HL-60 (cell line): ENCODE data around the gene MMP28.

Source experiments
- DNase-seq, 2 experiments: peaks; one replicate each; pipeline ENCODE4 v3.0.0-alpha.2; 2010 to 2020; ENCODE audit warnings: low read depth in 1 of 2, low spot score in 1 of 2
- H3K27ac ChIP-seq: fragments of 250-450 bp; sonication (Bioruptor Pico); replicated peaks from 2 replicates; pipeline ENCODE4 v1.5.1; 2020; ENCODE audit warnings: mild to moderate bottlenecking, moderate library complexity
- H3K27me3 ChIP-seq: fragments of 250-450 bp; sonication (Bioruptor Pico); 2 replicates; pipeline ENCODE4 v1.5.1; 2021; ENCODE audit warnings: mild to moderate bottlenecking, moderate library complexity; ENCODE audit not compliant: insufficient read depth, poor library complexity, severe bottlenecking
- H3K4me3 ChIP-seq: replicated peaks from 2 replicates; pipeline ENCODE4 v1.5.1; 2011; ENCODE audit warnings: mild to moderate bottlenecking, control low read depth, low read length; ENCODE audit not compliant: insufficient read depth
- GABPA ChIP-seq: IDR thresholded peaks from 2 replicates; pipeline ENCODE4 v1.6.1; 2012; ENCODE audit warnings: low read depth
- POLR2AphosphoS5 ChIP-seq: IDR thresholded peaks from 2 replicates; pipeline ENCODE4 v1.6.1; 2012; ENCODE audit warnings: low read depth
- SPI1 ChIP-seq: IDR thresholded peaks from 2 replicates; pipeline ENCODE4 v1.6.1; 2012; ENCODE audit warnings: low read depth, mild to moderate bottlenecking, borderline replicate concordance
- TF ChIP-seq, protein P1 (sequence below): IDR thresholded peaks from 2 replicates; pipeline ENCODE4 v1.6.1; 2012; ENCODE audit warnings: low read depth; ENCODE audit not compliant: insufficient replicate concordance
- TF ChIP-seq, protein P2 (sequence below): IDR thresholded peaks from one replicate; pipeline ENCODE4 v1.5.1; 2011; ENCODE audit warnings: low read length, control low read depth, inconsistent platforms; ENCODE audit not compliant: insufficient read depth

MMP28 gene

DNA sequence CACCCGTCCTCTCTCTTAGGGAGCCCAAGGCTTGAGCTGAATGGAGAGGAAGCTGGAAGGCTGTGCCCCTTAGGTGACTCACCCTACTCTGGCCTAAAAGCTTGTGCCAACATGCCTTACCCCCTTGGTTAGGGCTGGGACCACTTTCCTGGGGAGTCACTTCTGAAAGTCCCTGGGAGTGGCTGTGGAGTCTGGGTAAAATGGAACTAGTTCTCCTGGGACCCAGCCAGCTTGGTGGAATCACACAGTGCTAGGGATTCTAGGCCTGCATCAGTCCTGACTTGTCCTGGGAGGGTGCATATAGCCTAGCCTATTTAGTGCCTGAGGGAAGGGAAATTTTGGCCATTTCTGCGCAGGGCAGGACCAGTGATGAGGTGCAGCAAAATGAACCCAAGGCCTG is 10.5 kb downstream of the MMP28 start:
- Histone ChIP-seq H3K27me3 (peaks cover 2% of the 10 kb centered on the region), H3K27ac (no peak overlapping the region), H3K4me3 (no peak overlapping the region)
- no peak for DNase-seq
- TF ChIP-seq POLR2AphosphoS5: no peak
- TF ChIP-seq SPI1: no peak
- TF ChIP-seq GABPA: no peak
- TF ChIP-seq, protein P1, sequence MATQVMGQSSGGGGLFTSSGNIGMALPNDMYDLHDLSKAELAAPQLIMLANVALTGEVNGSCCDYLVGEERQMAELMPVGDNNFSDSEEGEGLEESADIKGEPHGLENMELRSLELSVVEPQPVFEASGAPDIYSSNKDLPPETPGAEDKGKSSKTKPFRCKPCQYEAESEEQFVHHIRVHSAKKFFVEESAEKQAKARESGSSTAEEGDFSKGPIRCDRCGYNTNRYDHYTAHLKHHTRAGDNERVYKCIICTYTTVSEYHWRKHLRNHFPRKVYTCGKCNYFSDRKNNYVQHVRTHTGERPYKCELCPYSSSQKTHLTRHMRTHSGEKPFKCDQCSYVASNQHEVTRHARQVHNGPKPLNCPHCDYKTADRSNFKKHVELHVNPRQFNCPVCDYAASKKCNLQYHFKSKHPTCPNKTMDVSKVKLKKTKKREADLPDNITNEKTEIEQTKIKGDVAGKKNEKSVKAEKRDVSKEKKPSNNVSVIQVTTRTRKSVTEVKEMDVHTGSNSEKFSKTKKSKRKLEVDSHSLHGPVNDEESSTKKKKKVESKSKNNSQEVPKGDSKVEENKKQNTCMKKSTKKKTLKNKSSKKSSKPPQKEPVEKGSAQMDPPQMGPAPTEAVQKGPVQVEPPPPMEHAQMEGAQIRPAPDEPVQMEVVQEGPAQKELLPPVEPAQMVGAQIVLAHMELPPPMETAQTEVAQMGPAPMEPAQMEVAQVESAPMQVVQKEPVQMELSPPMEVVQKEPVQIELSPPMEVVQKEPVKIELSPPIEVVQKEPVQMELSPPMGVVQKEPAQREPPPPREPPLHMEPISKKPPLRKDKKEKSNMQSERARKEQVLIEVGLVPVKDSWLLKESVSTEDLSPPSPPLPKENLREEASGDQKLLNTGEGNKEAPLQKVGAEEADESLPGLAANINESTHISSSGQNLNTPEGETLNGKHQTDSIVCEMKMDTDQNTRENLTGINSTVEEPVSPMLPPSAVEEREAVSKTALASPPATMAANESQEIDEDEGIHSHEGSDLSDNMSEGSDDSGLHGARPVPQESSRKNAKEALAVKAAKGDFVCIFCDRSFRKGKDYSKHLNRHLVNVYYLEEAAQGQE: no peak
- TF ChIP-seq, protein P2, sequence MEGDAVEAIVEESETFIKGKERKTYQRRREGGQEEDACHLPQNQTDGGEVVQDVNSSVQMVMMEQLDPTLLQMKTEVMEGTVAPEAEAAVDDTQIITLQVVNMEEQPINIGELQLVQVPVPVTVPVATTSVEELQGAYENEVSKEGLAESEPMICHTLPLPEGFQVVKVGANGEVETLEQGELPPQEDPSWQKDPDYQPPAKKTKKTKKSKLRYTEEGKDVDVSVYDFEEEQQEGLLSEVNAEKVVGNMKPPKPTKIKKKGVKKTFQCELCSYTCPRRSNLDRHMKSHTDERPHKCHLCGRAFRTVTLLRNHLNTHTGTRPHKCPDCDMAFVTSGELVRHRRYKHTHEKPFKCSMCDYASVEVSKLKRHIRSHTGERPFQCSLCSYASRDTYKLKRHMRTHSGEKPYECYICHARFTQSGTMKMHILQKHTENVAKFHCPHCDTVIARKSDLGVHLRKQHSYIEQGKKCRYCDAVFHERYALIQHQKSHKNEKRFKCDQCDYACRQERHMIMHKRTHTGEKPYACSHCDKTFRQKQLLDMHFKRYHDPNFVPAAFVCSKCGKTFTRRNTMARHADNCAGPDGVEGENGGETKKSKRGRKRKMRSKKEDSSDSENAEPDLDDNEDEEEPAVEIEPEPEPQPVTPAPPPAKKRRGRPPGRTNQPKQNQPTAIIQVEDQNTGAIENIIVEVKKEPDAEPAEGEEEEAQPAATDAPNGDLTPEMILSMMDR: no peak

DNA sequence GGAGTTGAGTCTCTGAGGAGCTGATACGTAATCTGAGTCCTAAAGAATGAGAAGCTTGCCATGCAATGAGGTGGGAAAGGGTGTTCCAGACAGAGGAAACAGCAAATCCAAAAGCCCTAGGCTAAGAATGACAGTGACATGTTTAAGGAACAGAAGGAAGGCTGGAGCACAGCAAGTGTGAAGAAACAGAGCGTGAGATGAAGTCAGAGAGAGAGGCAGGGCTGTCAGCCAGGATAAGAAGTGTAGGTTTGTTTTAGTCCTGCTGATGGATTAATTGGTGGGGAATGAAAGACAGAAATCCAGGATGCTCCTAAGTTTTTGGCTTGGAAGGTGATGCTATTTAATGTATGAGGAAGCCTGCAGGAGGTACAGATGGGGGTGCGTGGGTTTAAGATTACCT is 14.5 kb downstream of the MMP28 start:
- TF ChIP-seq, protein P2: no peak
- TF ChIP-seq, protein P1: no peak
- no peak for TF ChIP-seq GABPA
- Histone ChIP-seq H3K4me3 (no peak overlapping the region), H3K27ac (no peak overlapping the region), H3K27me3 (peaks cover 3% of the 10 kb centered on the region)
- no peak for DNase-seq

DNA sequence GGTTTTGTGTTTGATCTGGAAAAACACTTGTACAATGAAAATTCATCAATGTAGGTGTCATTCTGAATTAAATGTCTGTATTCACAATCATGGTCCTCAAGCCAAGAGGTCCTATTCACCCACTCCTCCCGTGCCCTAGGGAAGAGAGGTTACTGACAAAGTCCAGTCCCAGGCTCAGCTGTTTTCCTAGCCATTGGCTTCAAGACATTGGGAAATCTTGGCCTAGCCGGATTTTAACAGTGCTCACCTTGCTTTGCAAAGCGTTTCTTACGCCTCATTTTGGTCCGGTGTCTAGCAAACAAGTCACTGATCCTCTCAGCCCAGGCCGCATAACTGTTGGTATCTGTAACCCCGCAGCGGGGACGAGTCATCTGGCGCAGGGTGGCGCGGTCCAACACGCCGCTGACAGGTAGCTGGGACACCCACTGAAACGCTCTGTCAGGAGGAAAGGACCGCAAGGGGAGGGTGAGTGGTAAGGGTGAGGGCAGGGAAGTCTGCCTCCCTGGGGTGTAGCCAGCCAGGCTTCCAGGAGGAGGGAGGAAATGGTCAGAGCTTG is 16.7 kb downstream of the MMP28 start:
- TF ChIP-seq GABPA (no peak), POLR2AphosphoS5 (no peak)
- DNase-seq: no peak
- Histone ChIP-seq H3K4me3 (no peak overlapping the region), H3K27me3 (peaks cover 3% of the 10 kb centered on the region), H3K27ac (no peak overlapping the region)

DNA sequence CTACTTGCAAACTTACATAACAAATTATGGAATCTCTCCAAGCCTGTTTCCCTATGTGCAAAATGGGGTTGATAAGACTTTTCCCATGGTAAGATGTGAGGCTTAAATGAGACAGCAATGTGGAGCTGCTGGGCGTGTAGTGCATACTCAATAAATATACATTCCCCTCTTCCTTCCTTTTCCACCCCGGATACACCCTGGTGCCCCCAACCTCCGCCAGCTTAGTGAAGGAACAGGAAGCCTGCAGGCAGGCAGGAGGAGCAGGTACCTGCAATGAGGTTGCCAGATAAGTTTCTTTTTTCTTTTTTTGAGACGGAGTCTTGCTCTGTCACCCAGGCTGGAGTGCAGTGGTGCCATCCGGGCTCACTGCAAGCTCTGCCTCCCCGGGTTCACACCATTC is 19.9 kb downstream of the MMP28 start:
- H3K27me3 ChIP-seq: peaks cover 7% of the 10 kb centered on the region
- no peak overlapping the region for H3K27ac ChIP-seq
- TF ChIP-seq GABPA (no peak), SPI1 (no peak), POLR2AphosphoS5 (no peak)
- TF ChIP-seq, protein P1: no peak
- TF ChIP-seq, protein P2: no peak
- DNase-seq: no peak
- H3K4me3 ChIP-seq: no peak overlapping the region
